ENCODE results near the gene TDRD9. TPM values are rescaled to one million over a fixed set of nuclear protein-coding genes. Genes with fewer than 3 reads are reported as not detected.

TDRD9 gene
- total and polyA plus RNA-seq, 7 experiments from 2014 or later: 0.16 to 6.4 (median 0.43) TPM; not detected in 1

- intact Hi-C loops (cut with micrococcal nuclease): no loop called here
- ATAC-seq (no peak), DNase-seq (no peak)
- H3K4me1 ChIP-seq (ENCODE audit: control insufficient read depth in 2 of 2, insufficient read depth in 2 of 2, low read length in 2 of 2): no peaks in the 10 kb centered on the region
- H3K27me3 Mint-ChIP-seq: peaks cover 7 to 25% (median 12%) of the 10 kb centered on the region in 5 donors
- CTCF ChIA-PET: no interaction called here
- peaks cover 0 to 8% (median 0%) of the 10 kb centered on the region in 7 donors for H3K4me1 Mint-ChIP-seq
- POLR2A ChIA-PET: no interaction called here
- no peaks in the 10 kb centered on the region for H3K36me3 ChIP-seq (ENCODE audit: control insufficient read depth in 2 of 3, insufficient read depth in 3 of 3, low read length in 3 of 3)
- no peak overlapping the region for H3K27ac Mint-ChIP-seq
- H3K9me3 ChIP-seq (ENCODE audit: control insufficient read depth in 2 of 3, low read length in 3 of 3): no peaks in the 10 kb centered on the region
- H3K4me3 ChIP-seq (ENCODE audit: low read length): no peak overlapping the region
- peak overlapping the region in 1 of 10 donors; percentile 25 for H3K4me3 Mint-ChIP-seq
- no peaks in the 10 kb centered on the region for H3K27me3 ChIP-seq (ENCODE audit: control insufficient read depth in 2 of 2, insufficient read depth in 2 of 2, low read length in 2 of 2)
- H3K27ac ChIP-seq (ENCODE audit: low read depth, low read length): no peak overlapping the region
- H3K36me3 Mint-ChIP-seq: no peaks in the 10 kb centered on the region
- H3K9me3 Mint-ChIP-seq: no peaks in the 10 kb centered on the region
These were observed 157.6 kb downstream of the TDRD9 start for GRCh38 chr14:104085889-104086201.

GRCh38 chr14:104086210-104086660 lies 158.0 kb downstream of the TDRD9 start:
- POLR2A ChIA-PET: no interaction called here

GRCh38 chr14:104086661-104087461 lies 158.6 kb downstream of the TDRD9 start:
- no peaks in the 10 kb centered on the region for H3K9me3 Mint-ChIP-seq
- Histone ChIP-seq H3K27ac (ENCODE audit: low read depth, low read length) (no peak overlapping the region), H3K9me3 (ENCODE audit: control insufficient read depth in 2 of 3, low read length in 3 of 3) (no peaks in the 10 kb centered on the region), H3K27me3 (ENCODE audit: control insufficient read depth in 2 of 2, insufficient read depth in 2 of 2, low read length in 2 of 2) (no peaks in the 10 kb centered on the region), H3K36me3 (ENCODE audit: control insufficient read depth in 2 of 3, insufficient read depth in 3 of 3, low read length in 3 of 3) (no peaks in the 10 kb centered on the region), H3K4me3 (ENCODE audit: low read length) (no peak overlapping the region), H3K4me1 (ENCODE audit: control insufficient read depth in 2 of 2, insufficient read depth in 2 of 2, low read length in 2 of 2) (no peaks in the 10 kb centered on the region)
- POLR2A ChIA-PET: no interaction called here
- H3K27me3 Mint-ChIP-seq: peaks cover 7 to 25% (median 12%) of the 10 kb centered on the region in 5 donors
- no peaks in the 10 kb centered on the region for H3K36me3 Mint-ChIP-seq
- CTCF ChIA-PET: no interaction called here
- H3K4me3 Mint-ChIP-seq: peak overlapping the region in 4 of 10 donors; percentile 25 to 51 (median 28)
- H3K4me1 Mint-ChIP-seq: peaks cover 0 to 8% (median 0%) of the 10 kb centered on the region in 7 donors
- no peak for ATAC-seq
- intact Hi-C loops (cut with micrococcal nuclease): no loop called here
- no peak overlapping the region for H3K27ac Mint-ChIP-seq
- DNase-seq: peak in 1 of 9 donors; percentile 16

More at GRCh38 chr14:104086210-104086660, 158.0 kb downstream of the TDRD9 start:
- no peak for DNase-seq
- CTCF ChIA-PET: no interaction called here
- Mint-ChIP-seq H3K9me3 (no peaks in the 10 kb centered on the region), H3K36me3 (no peaks in the 10 kb centered on the region), H3K4me3 (peak overlapping the region in 2 of 10 donors; percentile 25 to 30), H3K27ac (no peak overlapping the region), H3K4me1 (peaks cover 0 to 8% (median 0%) of the 10 kb centered on the region in 7 donors), H3K27me3 (peaks cover 7 to 25% (median 12%) of the 10 kb centered on the region in 5 donors)
- H3K27ac ChIP-seq (ENCODE audit: low read depth, low read length): no peak overlapping the region
- intact Hi-C loops (cut with micrococcal nuclease): no loop called here
- no peak overlapping the region for H3K4me3 ChIP-seq (ENCODE audit: low read length)
- no peak for ATAC-seq
- H3K9me3 ChIP-seq (ENCODE audit: control insufficient read depth in 2 of 3, low read length in 3 of 3): no peaks in the 10 kb centered on the region
- H3K36me3 ChIP-seq (ENCODE audit: control insufficient read depth in 2 of 3, insufficient read depth in 3 of 3, low read length in 3 of 3): no peaks in the 10 kb centered on the region
- no peaks in the 10 kb centered on the region for H3K27me3 ChIP-seq (ENCODE audit: control insufficient read depth in 2 of 2, insufficient read depth in 2 of 2, low read length in 2 of 2)
- H3K4me1 ChIP-seq (ENCODE audit: control insufficient read depth in 2 of 2, insufficient read depth in 2 of 2, low read length in 2 of 2): no peaks in the 10 kb centered on the region

- ChIA-PET POLR2A (no interaction called here), CTCF (no interaction called here)
- Mint-ChIP-seq H3K4me1 (peaks cover 0 to 8% (median 0%) of the 10 kb centered on the region in 7 donors), H3K27me3 (peaks cover 7 to 25% (median 12%) of the 10 kb centered on the region in 5 donors), H3K4me3 (no peak overlapping the region), H3K9me3 (no peaks in the 10 kb centered on the region), H3K36me3 (no peaks in the 10 kb centered on the region), H3K27ac (peak overlapping the region in 1 of 9 donors; percentile 14)
- no peaks in the 10 kb centered on the region for H3K36me3 ChIP-seq (ENCODE audit: control insufficient read depth in 2 of 3, insufficient read depth in 3 of 3, low read length in 3 of 3)
- H3K4me3 ChIP-seq (ENCODE audit: low read length): no peak overlapping the region
- ATAC-seq: no peak
- H3K27me3 ChIP-seq (ENCODE audit: control insufficient read depth in 2 of 2, insufficient read depth in 2 of 2, low read length in 2 of 2): no peaks in the 10 kb centered on the region
- H3K9me3 ChIP-seq (ENCODE audit: control insufficient read depth in 2 of 3, low read length in 3 of 3): no peaks in the 10 kb centered on the region
- no peak for DNase-seq
- H3K27ac ChIP-seq (ENCODE audit: low read depth, low read length): no peak overlapping the region
- no peaks in the 10 kb centered on the region for H3K4me1 ChIP-seq (ENCODE audit: control insufficient read depth in 2 of 2, insufficient read depth in 2 of 2, low read length in 2 of 2)
- intact Hi-C loops (cut with micrococcal nuclease): no loop called here
These were observed 159.2 kb downstream of the TDRD9 start for GRCh38 chr14:104087505-104087904.

- Histone ChIP-seq H3K4me3 (ENCODE audit: low read length) (no peak overlapping the region), H3K27me3 (ENCODE audit: control insufficient read depth in 2 of 2, insufficient read depth in 2 of 2, low read length in 2 of 2) (no peaks in the 10 kb centered on the region), H3K9me3 (ENCODE audit: control insufficient read depth in 2 of 3, low read length in 3 of 3) (no peaks in the 10 kb centered on the region), H3K4me1 (ENCODE audit: control insufficient read depth in 2 of 2, insufficient read depth in 2 of 2, low read length in 2 of 2) (no peaks in the 10 kb centered on the region), H3K36me3 (ENCODE audit: control insufficient read depth in 2 of 3, insufficient read depth in 3 of 3, low read length in 3 of 3) (no peaks in the 10 kb centered on the region), H3K27ac (ENCODE audit: low read depth, low read length) (no peak overlapping the region)
- ATAC-seq: no peak
- ChIA-PET POLR2A (no interaction called here), CTCF (no interaction called here)
- Mint-ChIP-seq H3K27ac (no peak overlapping the region), H3K9me3 (no peaks in the 10 kb centered on the region), H3K36me3 (no peaks in the 10 kb centered on the region), H3K4me3 (peak overlapping the region in 1 of 10 donors; percentile 45), H3K27me3 (peaks cover 6 to 18% (median 12%) of the 10 kb centered on the region in 5 donors), H3K4me1 (peaks cover 0 to 8% (median 0%) of the 10 kb centered on the region in 7 donors)
- DNase-seq: peak in 1 of 9 donors; percentile 16
- intact Hi-C loops (cut with micrococcal nuclease): no loop called here
These were observed 160.0 kb downstream of the TDRD9 start for GRCh38 chr14:104087981-104088850.

GRCh38 chr14:104090071-104090748 lies 162.0 kb downstream of the TDRD9 start:
- H3K4me1 ChIP-seq (ENCODE audit: control insufficient read depth in 2 of 2, insufficient read depth in 2 of 2, low read length in 2 of 2): peaks cover 0 to 7% of the 10 kb centered on the region in 2 donors
- Mint-ChIP-seq H3K36me3 (no peaks in the 10 kb centered on the region), H3K27me3 (peaks cover 0 to 8% (median 6%) of the 10 kb centered on the region in 5 donors), H3K4me3 (no peak overlapping the region), H3K4me1 (peaks cover 0 to 6% (median 3%) of the 10 kb centered on the region in 7 donors), H3K9me3 (no peaks in the 10 kb centered on the region), H3K27ac (peak overlapping the region in 1 of 9 donors; percentile 27)
- intact Hi-C loops (cut with micrococcal nuclease): loop anchor here in 1 of 2 donors (5.0 kb wide), 1 partner anchor 472 kb away; no protein-coding TSS in a partner anchor
- no peak overlapping the region for H3K27ac ChIP-seq (ENCODE audit: low read depth, low read length)
- no peaks in the 10 kb centered on the region for H3K9me3 ChIP-seq (ENCODE audit: control insufficient read depth in 2 of 3, low read length in 3 of 3)
- ATAC-seq (no peak), DNase-seq (no peak)
- POLR2A ChIA-PET: no interaction called here
- H3K27me3 ChIP-seq (ENCODE audit: control insufficient read depth in 2 of 2, insufficient read depth in 2 of 2, low read length in 2 of 2): no peaks in the 10 kb centered on the region
- no peak overlapping the region for H3K4me3 ChIP-seq (ENCODE audit: low read length)
- no peaks in the 10 kb centered on the region for H3K36me3 ChIP-seq (ENCODE audit: control insufficient read depth in 2 of 3, insufficient read depth in 3 of 3, low read length in 3 of 3)
- CTCF ChIA-PET: no interaction called here

All from naive thymus-derived CD4-positive, alpha-beta T cell (primary cell).